Smooth muscle cell (in vitro differentiated cells): ENCODE results near the gene SLCO4A1. TPM values are rescaled to one million over a fixed set of nuclear protein-coding genes. Genes with fewer than 3 reads are reported as not detected.

ENCODE experiments used
- DNase-seq: peaks from one replicate; lab custom pipeline; 2025; ENCODE audit not compliant: unreplicated experiment; lab: John Stamatoyannopoulos, UW
- H2AFZ ChIP-seq: fragments of 200-600 bp; sonication (generic); 2 replicates; pipeline ENCODE4 v1.6.0; 2016; ENCODE audit warnings: antibody characterized with exemption, low read depth, mild to moderate bottlenecking
- H3F3A ChIP-seq: fragments of 200-600 bp; sonication (generic); 2 replicates; pipeline ENCODE4 v1.6.0; 2017; ENCODE audit warnings: antibody characterized with exemption, low read depth
- H3K27ac ChIP-seq: fragments of 200-600 bp; sonication (generic); 2 replicates; pipeline ENCODE4 v1.5.1; 2016; ENCODE audit warnings: low read depth, mild to moderate bottlenecking
- H3K27me3 ChIP-seq: fragments of 200-600 bp; sonication (generic); 2 replicates; pipeline ENCODE4 v1.6.1; 2016; ENCODE audit warnings: low read depth, mild to moderate bottlenecking
- H3K36me3 ChIP-seq: fragments of 200-600 bp; sonication (generic); 2 replicates; pipeline ENCODE4 v1.5.1; 2016; ENCODE audit warnings: low read depth
- H3K4me1 ChIP-seq: fragments of 200-600 bp; sonication (generic); 2 replicates; pipeline ENCODE4 v1.5.1; 2016; ENCODE audit warnings: low read depth
- H3K4me2 ChIP-seq: fragments of 200-600 bp; sonication (generic); 2 replicates; pipeline ENCODE4 v1.6.0; 2016; ENCODE audit warnings: mild to moderate bottlenecking
- H3K4me3 ChIP-seq: fragments of 200-600 bp; sonication (generic); 2 replicates; pipeline ENCODE4 v1.5.1; 2016; ENCODE audit warnings: mild to moderate bottlenecking
- H3K79me2 ChIP-seq: fragments of 200-600 bp; sonication (generic); 2 replicates; pipeline ENCODE4 v1.6.0; 2016; ENCODE audit warnings: low read depth, mild to moderate bottlenecking
- H3K9ac ChIP-seq: fragments of 200-600 bp; sonication (generic); 2 replicates; pipeline ENCODE4 v1.6.0; 2016; ENCODE audit warnings: low read depth
- H3K9me3 ChIP-seq: fragments of 200-600 bp; sonication (generic); replicated peaks from 2 replicates; pipeline ENCODE4 v1.5.1; 2016; ENCODE audit warnings: low read depth
- H4K20me1 ChIP-seq: fragments of 200-600 bp; sonication (generic); 2 replicates; pipeline ENCODE4 v1.6.0; 2016; ENCODE audit warnings: low read depth
- whole genome bisulfite sequencing: methylation state at CpG from one replicate; pipeline ENCODE4 v1.1.7; 2016; ENCODE audit warnings: low lambda C conversion rate; 5-methylcytosine and 5-hydroxymethylcytosine counted together
- polyA plus RNA-seq: library from polyadenylated mRNA; unstranded; fragments of >200 nt; fragmentation: Nextera tagmentation; extraction: Ambion mirVana; gene quantifications from 2 replicates; pipeline ENCODE4 v1.2.1, GENCODE V29; 2016
- total RNA-seq: library from RNA; depleted of rRNA; stranded (reverse); fragments of >200 nt; gene quantifications from 2 replicates; pipeline ENCODE4 v1.2.3, GENCODE V29; 2014
- TF ChIP-seq, protein P1 (sequence below): fragments of 200-600 bp; sonication (generic); IDR thresholded peaks from 2 replicates; pipeline ENCODE4 v1.5.1; 2017; ENCODE audit warnings: borderline replicate concordance, mild to moderate bottlenecking, antibody characterized with exemption; ENCODE audit not compliant: insufficient read depth, poor library complexity, severe bottlenecking

The SLCO4A1 gene
- total and polyA plus RNA-seq, 2 experiments from 2014 or later = 0.81 to 1.4 TPM

GRCh38 chr20:62662422-62662821 is 20.1 kb downstream of the SLCO4A1 start:
- Histone ChIP-seq H3K27ac (no peak overlapping the region), H4K20me1 (no peaks in the 10 kb centered on the region), H3K36me3 (no peaks in the 10 kb centered on the region), H3K79me2 (no peaks in the 10 kb centered on the region), H3K9ac (no peak overlapping the region), H2AFZ (no peak overlapping the region), H3K4me2 (peak overlapping the region; percentile 57), H3K4me1 (no peaks in the 10 kb centered on the region), H3K9me3 (no peaks in the 10 kb centered on the region), H3F3A (no peaks in the 10 kb centered on the region), H3K4me3 (no peak overlapping the region), H3K27me3 (no peaks in the 10 kb centered on the region)
- DNase-seq = no peak
- 32% methylated on average over 6 of the region's 6 CpGs for WGBS
- TF ChIP-seq, protein P1, sequence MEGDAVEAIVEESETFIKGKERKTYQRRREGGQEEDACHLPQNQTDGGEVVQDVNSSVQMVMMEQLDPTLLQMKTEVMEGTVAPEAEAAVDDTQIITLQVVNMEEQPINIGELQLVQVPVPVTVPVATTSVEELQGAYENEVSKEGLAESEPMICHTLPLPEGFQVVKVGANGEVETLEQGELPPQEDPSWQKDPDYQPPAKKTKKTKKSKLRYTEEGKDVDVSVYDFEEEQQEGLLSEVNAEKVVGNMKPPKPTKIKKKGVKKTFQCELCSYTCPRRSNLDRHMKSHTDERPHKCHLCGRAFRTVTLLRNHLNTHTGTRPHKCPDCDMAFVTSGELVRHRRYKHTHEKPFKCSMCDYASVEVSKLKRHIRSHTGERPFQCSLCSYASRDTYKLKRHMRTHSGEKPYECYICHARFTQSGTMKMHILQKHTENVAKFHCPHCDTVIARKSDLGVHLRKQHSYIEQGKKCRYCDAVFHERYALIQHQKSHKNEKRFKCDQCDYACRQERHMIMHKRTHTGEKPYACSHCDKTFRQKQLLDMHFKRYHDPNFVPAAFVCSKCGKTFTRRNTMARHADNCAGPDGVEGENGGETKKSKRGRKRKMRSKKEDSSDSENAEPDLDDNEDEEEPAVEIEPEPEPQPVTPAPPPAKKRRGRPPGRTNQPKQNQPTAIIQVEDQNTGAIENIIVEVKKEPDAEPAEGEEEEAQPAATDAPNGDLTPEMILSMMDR = no peak

- Histone ChIP-seq H3K9ac (no peak overlapping the region), H3K27ac (no peak overlapping the region), H4K20me1 (no peaks in the 10 kb centered on the region), H3K9me3 (no peaks in the 10 kb centered on the region), H2AFZ (no peak overlapping the region), H3K27me3 (no peaks in the 10 kb centered on the region), H3K4me3 (no peak overlapping the region), H3K4me2 (no peak overlapping the region), H3K36me3 (no peaks in the 10 kb centered on the region), H3K79me2 (no peaks in the 10 kb centered on the region), H3K4me1 (no peaks in the 10 kb centered on the region), H3F3A (no peaks in the 10 kb centered on the region)
- TF ChIP-seq, protein P1 = no peak
- DNase-seq = no peak
- WGBS = 84% methylated on average over 24 of the region's 24 CpGs
Measured at GRCh38 chr20:62663145-62664018, 21.1 kb downstream of the SLCO4A1 start.

- H3K27ac ChIP-seq = no peak overlapping the region
- no peaks in the 10 kb centered on the region for H3K79me2 ChIP-seq
- DNase-seq = no peak
- H3K4me3 ChIP-seq = no peak overlapping the region
- no peak overlapping the region for H2AFZ ChIP-seq
- H3K9me3 ChIP-seq = no peaks in the 10 kb centered on the region
- H3F3A ChIP-seq = no peaks in the 10 kb centered on the region
- WGBS = 91% methylated on average over 18 of the region's 18 CpGs
- H3K4me2 ChIP-seq = no peak overlapping the region
- TF ChIP-seq, protein P1 = no peak
- H3K9ac ChIP-seq = no peak overlapping the region
- H4K20me1 ChIP-seq = no peaks in the 10 kb centered on the region
- no peaks in the 10 kb centered on the region for H3K27me3 ChIP-seq
- H3K4me1 ChIP-seq = no peaks in the 10 kb centered on the region
- H3K36me3 ChIP-seq = no peaks in the 10 kb centered on the region
Measured at GRCh38 chr20:62664019-62664971, 22.0 kb downstream of the SLCO4A1 start.
